Vagina (tissue), 2 donors: ENCODE data around the gene BARD1. TPM values are rescaled to one million over a fixed set of nuclear protein-coding genes. Genes with fewer than 3 reads are reported as not detected.

Experiments
- DNase-seq, 2 donors: peaks; one replicate each; pipeline ENCODE4 v3.0.0-alpha.2; 2017; ENCODE audit errors: extremely low spot score in 2 of 2
- H3K27ac ChIP-seq: fragments of 200-600 bp; sonication (generic); one replicate; pipeline ENCODE4 v1.5.1; 2019
- H3K27me3 ChIP-seq: fragments of 200-600 bp; sonication (generic); one replicate; pipeline ENCODE4 v1.5.1; 2019
- H3K36me3 ChIP-seq, 2 donors: fragments of 200-600 bp; sonication (generic); one replicate each; pipeline ENCODE4 v1.5.1; 2017 to 2019
- H3K4me1 ChIP-seq: fragments of 200-600 bp; sonication (generic); one replicate; pipeline ENCODE4 v1.5.1; 2019
- H3K4me3 ChIP-seq, 2 donors: fragments of 200-600 bp; sonication (generic); 1 replicate in 1 of 2; 2 replicates in 1 of 2; pipeline ENCODE4 v1.5.1; 2016 to 2019
- H3K9me3 ChIP-seq: fragments of 200-600 bp; sonication (generic); one replicate; pipeline ENCODE4 v1.5.1; 2019
- POLR2A ChIP-seq, 2 donors: fragments of 450-650 bp; IDR thresholded peaks; one replicate each; pipeline ENCODE4 v1.6.1; 2017; ENCODE audit warnings: antibody characterized with exemption in 2 of 2, mild to moderate bottlenecking in 2 of 2, moderate library complexity in 2 of 2
- POLR2AphosphoS5 ChIP-seq, 2 donors: sonication (generic); formaldehyde crosslinking; IDR thresholded peaks; one replicate each; pipeline ENCODE4 v1.9.0; 2017; ENCODE audit warnings: antibody characterized with exemption in 2 of 2, mild to moderate bottlenecking in 2 of 2, low read depth in 1 of 2; ENCODE audit not compliant: insufficient read depth in 1 of 2
- intact Hi-C: fragments of 100-400 bp; cut with DNase I; formaldehyde crosslinking; loops from one replicate; pipeline ENCODE4 v1.15.1; 2023
- total RNA-seq: library from RNA; depleted of rRNA; stranded (reverse); fragments of >200 nt; gene quantifications from one replicate; pipeline ENCODE4 v1.2.3, GENCODE V29; 2016
- TF ChIP-seq, protein P1 (sequence below), 3 experiments: fragments of 450-650 bp in 2 of 3; fragments of 200-600 bp in 1 of 3; sonication (generic) in 1 of 3; IDR thresholded peaks; one replicate each; pipeline ENCODE4 v1.5.1; 2017 to 2019; ENCODE audit warnings: antibody characterized with exemption in 3 of 3, mild to moderate bottlenecking in 2 of 3, moderate library complexity in 2 of 3

The BARD1 gene
- total RNA-seq, 1 donor from 2014 or later: 21.6 TPM

DNA sequence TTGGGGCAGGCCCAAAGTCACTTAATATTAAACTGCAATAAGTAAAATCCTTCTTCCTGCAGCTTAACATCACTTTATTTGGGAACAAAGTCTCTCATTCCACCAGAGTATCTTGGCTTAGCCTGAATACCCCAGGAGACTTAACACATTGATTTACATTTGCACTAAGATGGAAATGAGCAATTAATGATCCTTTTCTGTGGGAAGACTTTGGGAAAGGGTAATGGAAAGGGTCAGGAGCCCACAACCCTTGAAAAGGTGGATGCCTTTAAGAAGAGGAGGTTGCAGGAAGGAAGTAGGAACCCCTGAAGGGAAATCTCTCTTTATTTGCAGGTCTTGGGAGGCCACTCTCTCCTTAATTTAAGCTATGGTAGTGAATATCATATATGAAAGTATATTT is 28.0 kb upstream of the BARD1 start:
- no peaks in the 10 kb centered on the region for H3K4me1 ChIP-seq
- TF ChIP-seq, protein P1, sequence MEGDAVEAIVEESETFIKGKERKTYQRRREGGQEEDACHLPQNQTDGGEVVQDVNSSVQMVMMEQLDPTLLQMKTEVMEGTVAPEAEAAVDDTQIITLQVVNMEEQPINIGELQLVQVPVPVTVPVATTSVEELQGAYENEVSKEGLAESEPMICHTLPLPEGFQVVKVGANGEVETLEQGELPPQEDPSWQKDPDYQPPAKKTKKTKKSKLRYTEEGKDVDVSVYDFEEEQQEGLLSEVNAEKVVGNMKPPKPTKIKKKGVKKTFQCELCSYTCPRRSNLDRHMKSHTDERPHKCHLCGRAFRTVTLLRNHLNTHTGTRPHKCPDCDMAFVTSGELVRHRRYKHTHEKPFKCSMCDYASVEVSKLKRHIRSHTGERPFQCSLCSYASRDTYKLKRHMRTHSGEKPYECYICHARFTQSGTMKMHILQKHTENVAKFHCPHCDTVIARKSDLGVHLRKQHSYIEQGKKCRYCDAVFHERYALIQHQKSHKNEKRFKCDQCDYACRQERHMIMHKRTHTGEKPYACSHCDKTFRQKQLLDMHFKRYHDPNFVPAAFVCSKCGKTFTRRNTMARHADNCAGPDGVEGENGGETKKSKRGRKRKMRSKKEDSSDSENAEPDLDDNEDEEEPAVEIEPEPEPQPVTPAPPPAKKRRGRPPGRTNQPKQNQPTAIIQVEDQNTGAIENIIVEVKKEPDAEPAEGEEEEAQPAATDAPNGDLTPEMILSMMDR (IDR thresholded peaks at IDR 0.05): no peak
- TF ChIP-seq POLR2AphosphoS5 (IDR thresholded peaks at IDR 0.05; ENCODE audit: insufficient read depth in 1 of 2, low read depth in 1 of 2) (no peak), POLR2A (IDR thresholded peaks at IDR 0.05) (no peak)
- no peak overlapping the region for H3K4me3 ChIP-seq
- no peaks in the 10 kb centered on the region for H3K36me3 ChIP-seq
- H3K27me3 ChIP-seq: no peaks in the 10 kb centered on the region
- intact Hi-C loops: no loop called here
- H3K27ac ChIP-seq: no peak overlapping the region
- no peak for DNase-seq
- no peaks in the 10 kb centered on the region for H3K9me3 ChIP-seq

DNA sequence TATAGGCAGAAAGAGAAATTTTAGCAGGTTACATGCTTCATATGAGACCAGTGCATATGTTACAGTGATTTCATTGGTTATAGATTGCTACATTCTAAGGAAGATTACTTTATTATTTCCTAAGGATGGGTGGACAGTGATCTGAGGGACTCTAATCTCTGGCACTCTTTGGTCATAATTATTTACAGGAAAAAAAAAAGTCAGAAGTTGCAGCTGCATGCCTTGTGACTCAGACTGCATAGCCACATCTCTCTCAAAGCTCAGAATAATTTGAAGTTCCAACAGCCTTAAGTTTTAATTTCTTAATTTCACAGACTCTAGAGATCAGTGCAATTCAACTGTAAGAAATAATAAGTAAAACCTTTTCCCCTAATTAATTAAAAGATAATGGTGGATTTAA is 27.1 kb upstream of the BARD1 start:
- TF ChIP-seq, protein P1 (IDR thresholded peaks at IDR 0.05): no peak
- TF ChIP-seq POLR2A (IDR thresholded peaks at IDR 0.05) (no peak), POLR2AphosphoS5 (IDR thresholded peaks at IDR 0.05; ENCODE audit: insufficient read depth in 1 of 2, low read depth in 1 of 2) (no peak)
- Histone ChIP-seq H3K36me3 (no peaks in the 10 kb centered on the region), H3K27ac (no peak overlapping the region), H3K27me3 (no peaks in the 10 kb centered on the region), H3K4me1 (no peaks in the 10 kb centered on the region), H3K4me3 (no peak overlapping the region), H3K9me3 (no peaks in the 10 kb centered on the region)
- no peak for DNase-seq
- intact Hi-C loops: no loop called here

DNA sequence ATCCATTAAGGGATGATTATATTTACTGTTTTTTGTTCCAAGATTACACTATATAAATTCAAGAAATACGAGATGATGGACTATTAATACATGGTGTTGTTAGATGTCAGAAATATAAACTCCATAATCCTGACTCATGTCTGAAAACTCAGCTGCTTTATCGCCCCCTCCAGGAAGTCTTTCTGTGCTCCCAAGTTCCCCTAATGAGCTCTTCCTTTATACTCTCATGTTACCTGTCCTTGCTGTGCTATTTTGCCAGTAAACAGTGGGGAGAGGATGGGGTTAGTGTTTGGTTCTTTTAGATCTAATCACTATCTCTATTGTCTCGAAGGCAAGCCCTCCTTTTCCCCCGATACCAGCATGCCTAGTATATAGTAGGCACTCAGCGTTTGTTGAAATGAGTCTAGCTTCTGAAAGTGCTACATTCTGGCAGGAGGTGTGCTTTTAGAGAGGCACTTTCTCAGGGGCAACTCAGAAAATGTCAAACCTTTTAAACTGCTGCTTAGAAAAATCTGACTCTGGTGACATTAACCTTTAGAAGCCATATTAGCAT is 21.4 kb upstream of the BARD1 start:
- TF ChIP-seq, protein P1 (IDR thresholded peaks at IDR 0.05): no peak
- no peak for TF ChIP-seq POLR2A (IDR thresholded peaks at IDR 0.05)
- TF ChIP-seq POLR2AphosphoS5 (IDR thresholded peaks at IDR 0.05; ENCODE audit: insufficient read depth in 1 of 2, low read depth in 1 of 2): no peak
- Histone ChIP-seq H3K36me3 (no peaks in the 10 kb centered on the region), H3K4me3 (no peak overlapping the region), H3K9me3 (no peaks in the 10 kb centered on the region), H3K27me3 (no peaks in the 10 kb centered on the region), H3K4me1 (no peaks in the 10 kb centered on the region), H3K27ac (no peak overlapping the region)
- DNase-seq: no peak
- intact Hi-C loops: no loop called here

DNA sequence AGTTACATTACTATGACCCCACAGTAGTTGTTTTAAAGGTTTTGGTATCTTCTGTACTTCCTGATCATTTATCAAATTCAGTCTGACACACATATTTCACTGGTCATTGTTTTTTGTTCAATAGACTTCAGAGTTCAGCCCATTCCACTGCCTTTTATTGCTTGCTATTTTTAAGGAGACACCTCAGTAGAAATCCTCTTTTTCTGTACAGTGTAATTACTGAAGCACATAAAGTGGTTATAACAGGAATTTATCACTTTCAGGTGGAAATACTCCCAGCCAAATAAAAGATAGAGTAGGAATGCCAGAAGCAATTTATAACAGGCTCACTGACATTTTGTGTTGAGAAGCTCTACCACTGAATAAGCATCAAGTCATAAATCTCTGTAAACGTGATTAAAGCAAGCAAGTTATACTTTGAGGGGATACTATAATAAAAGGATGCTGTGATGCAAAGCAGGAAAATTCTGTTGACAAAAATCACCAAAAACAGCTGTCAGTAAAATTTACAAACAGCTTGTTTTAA is 6.6 kb upstream of the BARD1 start:
- intact Hi-C loops: no loop called here
- Histone ChIP-seq H3K4me1 (no peaks in the 10 kb centered on the region), H3K27me3 (no peaks in the 10 kb centered on the region), H3K9me3 (no peaks in the 10 kb centered on the region), H3K36me3 (no peaks in the 10 kb centered on the region), H3K4me3 (no peak overlapping the region), H3K27ac (no peak overlapping the region)
- no peak for DNase-seq
- TF ChIP-seq, protein P1 (IDR thresholded peaks at IDR 0.05): no peak
- TF ChIP-seq POLR2A (IDR thresholded peaks at IDR 0.05): no peak
- no peak for TF ChIP-seq POLR2AphosphoS5 (IDR thresholded peaks at IDR 0.05; ENCODE audit: insufficient read depth in 1 of 2, low read depth in 1 of 2)

DNA sequence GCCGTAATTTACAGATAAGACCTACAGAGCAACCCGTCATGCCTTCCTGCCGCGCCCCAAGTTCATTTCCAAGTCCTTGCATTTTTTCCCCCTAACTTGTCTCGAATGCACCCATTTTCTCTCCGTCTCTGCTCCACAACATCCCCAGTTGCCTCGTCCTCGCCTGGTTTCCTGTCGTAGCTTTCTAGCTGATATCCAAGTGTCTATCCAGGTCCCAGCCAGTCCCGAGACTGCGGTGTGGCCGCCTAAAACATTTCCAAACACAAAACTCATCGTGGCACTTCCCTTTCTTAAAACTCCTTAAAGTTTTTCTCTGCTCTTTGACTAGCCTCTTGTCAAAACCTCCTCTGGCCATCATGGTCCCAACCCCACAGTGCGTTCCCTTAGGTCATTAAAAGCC is 1.2 kb upstream of the BARD1 start:
- no peak for DNase-seq
- intact Hi-C loops: no loop called here
- no peak for TF ChIP-seq POLR2A (IDR thresholded peaks at IDR 0.05)
- TF ChIP-seq, protein P1 (IDR thresholded peaks at IDR 0.05): no peak
- no peak for TF ChIP-seq POLR2AphosphoS5 (IDR thresholded peaks at IDR 0.05; ENCODE audit: insufficient read depth in 1 of 2, low read depth in 1 of 2)
- H3K4me1 ChIP-seq: peaks cover 5% of the 10 kb centered on the region
- peak overlapping the region; percentile 93 for H3K27ac ChIP-seq
- peak overlapping the region; percentile 36 to 87 for H3K4me3 ChIP-seq
- H3K9me3 ChIP-seq: no peaks in the 10 kb centered on the region
- H3K36me3 ChIP-seq: no peaks in the 10 kb centered on the region
- no peaks in the 10 kb centered on the region for H3K27me3 ChIP-seq
